22Rv1 (cell line): ENCODE data around the gene ZNF326.

ENCODE experiments used
- H3K27ac ChIP-seq: fragments of 450-650 bp; 2 replicates; pipeline ENCODE4 v1.5.1; 2017
- ZFX ChIP-seq: fragments of 450-650 bp; IDR thresholded peaks from 2 replicates; pipeline ENCODE4 v1.6.1; 2017; ENCODE audit warnings: antibody characterized with exemption, borderline replicate concordance
- TF ChIP-seq, protein P1 (sequence below): fragments of 450-650 bp; IDR thresholded peaks from 2 replicates; pipeline ENCODE4 v1.5.1; 2017; ENCODE audit warnings: mild to moderate bottlenecking

Gene ZNF326

DNA sequence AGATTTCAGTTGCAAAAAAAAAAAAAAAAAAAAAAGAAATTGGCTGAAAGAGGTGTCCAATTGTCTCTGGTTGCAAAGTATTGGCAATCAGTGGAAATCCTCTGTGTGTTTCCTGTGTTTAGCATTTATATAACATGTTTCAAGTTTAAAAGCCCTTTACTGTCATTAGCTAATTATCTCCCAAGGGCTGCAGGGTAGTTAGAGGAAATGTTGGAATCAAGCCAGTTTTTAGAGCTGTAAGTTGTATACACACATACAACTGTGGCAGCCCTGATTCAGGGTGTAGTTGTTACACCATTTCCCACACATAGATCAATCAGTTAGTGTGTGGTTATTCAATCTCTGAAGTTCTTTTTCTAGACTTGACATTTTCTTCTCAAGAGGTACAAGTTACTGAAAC is 8.9 kb upstream of the ZNF326 start:
- H3K27ac ChIP-seq = no peak overlapping the region
- TF ChIP-seq, protein P1, sequence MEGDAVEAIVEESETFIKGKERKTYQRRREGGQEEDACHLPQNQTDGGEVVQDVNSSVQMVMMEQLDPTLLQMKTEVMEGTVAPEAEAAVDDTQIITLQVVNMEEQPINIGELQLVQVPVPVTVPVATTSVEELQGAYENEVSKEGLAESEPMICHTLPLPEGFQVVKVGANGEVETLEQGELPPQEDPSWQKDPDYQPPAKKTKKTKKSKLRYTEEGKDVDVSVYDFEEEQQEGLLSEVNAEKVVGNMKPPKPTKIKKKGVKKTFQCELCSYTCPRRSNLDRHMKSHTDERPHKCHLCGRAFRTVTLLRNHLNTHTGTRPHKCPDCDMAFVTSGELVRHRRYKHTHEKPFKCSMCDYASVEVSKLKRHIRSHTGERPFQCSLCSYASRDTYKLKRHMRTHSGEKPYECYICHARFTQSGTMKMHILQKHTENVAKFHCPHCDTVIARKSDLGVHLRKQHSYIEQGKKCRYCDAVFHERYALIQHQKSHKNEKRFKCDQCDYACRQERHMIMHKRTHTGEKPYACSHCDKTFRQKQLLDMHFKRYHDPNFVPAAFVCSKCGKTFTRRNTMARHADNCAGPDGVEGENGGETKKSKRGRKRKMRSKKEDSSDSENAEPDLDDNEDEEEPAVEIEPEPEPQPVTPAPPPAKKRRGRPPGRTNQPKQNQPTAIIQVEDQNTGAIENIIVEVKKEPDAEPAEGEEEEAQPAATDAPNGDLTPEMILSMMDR = no peak
- TF ChIP-seq ZFX = no peak

DNA sequence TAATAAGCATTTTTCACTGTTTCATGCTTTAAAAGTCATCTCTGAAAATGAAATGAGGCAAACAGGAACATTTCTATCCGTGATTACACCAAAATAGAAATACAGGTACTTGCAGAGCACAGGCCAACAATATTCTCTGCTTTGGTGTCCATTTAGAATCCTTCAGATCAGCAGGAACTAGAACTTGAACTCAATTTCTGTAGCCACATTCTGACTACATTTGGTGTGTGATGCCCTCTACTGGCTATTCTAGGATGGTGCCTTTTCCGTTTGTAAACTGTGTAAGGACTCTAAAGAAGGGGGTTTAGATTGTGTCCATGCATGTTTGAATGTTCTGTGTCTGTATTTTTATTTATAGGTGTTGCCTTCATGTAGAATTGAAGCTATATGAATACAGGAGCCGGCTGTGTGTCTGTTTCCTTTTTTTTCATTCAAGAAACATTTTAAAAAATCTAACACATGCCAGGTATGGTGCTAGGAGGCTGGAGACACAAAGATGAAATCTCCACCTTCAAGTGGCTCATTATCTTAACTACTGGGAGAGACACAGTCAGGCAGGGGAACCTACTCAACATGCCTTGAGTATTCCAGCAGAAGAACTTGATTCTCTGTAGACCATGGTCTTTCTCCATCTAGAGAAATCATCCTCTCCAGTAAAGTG is 7.6 kb upstream of the ZNF326 start:
- TF ChIP-seq, protein P1 = peak; percentile 84
- TF ChIP-seq ZFX = no peak
- no peak overlapping the region for H3K27ac ChIP-seq

DNA sequence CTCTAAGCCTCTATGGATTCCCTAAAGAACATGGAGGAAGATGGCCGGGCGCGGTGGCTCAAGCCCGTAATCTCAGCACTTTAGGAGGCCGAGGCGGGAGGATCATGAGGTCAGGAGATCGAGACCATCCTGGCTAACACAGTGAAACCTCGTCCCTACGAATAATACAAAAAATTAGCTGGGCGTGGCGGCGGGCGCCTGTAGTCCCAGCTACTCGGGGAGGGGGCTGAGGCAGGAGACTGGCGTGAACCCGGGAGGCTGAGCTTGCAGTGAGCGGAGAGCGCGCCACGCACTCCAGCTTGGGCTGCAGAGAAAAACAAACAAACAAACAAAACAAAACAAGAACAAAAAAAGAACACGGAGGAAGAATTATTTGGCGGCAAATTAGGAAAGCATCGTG is 5.8 kb upstream of the ZNF326 start:
- H3K27ac ChIP-seq = no peak overlapping the region
- no peak for TF ChIP-seq ZFX
- TF ChIP-seq, protein P1 = no peak

DNA sequence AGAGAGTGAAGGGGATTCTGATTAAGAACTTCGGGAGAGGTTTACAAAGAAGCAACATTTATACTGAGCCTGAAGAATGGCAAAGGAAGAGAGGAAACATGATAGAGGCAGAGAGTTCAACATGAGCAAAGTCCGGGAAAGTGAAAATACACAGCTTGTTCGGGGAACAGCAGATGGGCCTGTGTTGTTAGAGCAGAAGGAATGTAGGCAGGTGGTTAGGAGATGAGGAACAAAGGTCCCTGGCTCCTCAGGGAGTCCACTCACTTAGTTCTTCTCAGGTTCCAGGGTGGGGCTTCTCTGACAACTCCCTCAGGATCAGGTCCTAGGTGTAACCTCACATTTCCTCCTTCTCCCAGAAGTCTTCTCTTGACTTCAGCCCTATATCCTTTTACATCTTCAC is 5.1 kb upstream of the ZNF326 start:
- no peak overlapping the region for H3K27ac ChIP-seq
- no peak for TF ChIP-seq ZFX
- TF ChIP-seq, protein P1 = no peak

DNA sequence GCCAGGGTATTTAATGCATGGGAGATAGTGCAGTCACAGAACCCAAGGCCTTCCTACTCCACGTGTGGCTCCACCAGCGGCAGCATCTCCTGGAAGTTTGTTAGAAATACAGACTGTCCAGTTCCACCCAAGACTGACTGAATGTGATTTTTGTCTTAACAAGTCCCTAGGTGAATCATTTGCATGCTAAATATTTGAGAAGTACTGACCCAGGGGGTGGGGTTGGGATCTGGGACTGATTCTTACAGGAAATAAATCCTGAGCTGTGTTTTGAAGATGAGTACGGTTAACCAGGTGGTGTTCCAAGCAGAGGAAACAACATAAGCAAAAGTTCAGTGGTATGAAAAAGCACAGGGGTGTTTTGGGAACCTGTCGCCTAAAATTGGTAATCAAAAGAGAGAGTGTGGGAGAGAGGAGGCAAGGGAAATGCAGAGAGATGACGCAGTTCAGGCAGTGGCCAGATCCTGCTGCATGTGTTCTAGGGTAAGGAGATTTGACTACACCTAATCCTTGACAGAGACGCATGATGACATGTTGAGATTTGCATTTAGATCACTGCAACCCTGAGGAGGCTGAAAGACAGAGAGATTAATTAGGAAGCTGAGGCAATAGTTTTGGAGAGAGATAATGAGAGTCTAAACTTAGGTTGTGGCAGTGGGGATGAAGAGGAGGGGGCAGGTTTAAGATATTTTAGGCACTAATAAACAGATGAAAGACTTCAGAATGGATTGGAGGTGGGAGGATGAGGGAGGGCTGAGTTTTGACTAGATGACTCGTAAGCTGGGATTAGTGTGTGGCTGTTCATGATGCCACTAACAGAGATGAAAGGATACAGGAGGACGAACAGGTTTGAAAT is 3.7 kb upstream of the ZNF326 start:
- no peak for TF ChIP-seq ZFX
- TF ChIP-seq, protein P1 = no peak

DNA sequence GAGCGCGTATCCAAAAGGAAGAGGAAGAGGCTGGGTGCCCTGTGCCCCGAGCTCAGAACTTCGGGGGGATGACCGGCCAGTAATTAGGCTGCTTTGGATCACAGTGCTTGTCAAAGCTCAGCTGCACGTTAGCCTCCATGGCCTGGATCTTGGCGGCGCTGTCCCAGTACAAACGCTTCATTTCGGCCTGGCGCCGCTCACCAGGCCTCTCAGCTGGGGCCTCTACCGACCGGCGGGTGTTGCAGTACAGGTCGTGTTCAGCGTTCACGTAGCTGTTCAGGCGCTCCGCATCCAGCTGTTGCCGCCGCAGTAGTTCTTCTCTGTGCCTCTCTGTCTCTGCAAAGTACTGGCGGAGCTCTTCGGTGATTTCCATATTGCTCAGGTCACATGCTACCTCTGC is 1.4 kb upstream of the ZNF326 start:
- TF ChIP-seq ZFX = no peak
- TF ChIP-seq, protein P1 = no peak
- no peak overlapping the region for H3K27ac ChIP-seq

More for the DNA sequence above, 3.7 kb upstream of the ZNF326 start:
- no peak overlapping the region for H3K27ac ChIP-seq
